Kidney epithelial cell (primary cell): ENCODE measurements around the gene GPX4. TPM values are rescaled to one million over a fixed set of nuclear protein-coding genes. Genes with fewer than 3 reads are reported as not detected.

Source experiments
- DNase-seq: peaks from one replicate; pipeline ENCODE4 v3.0.0-alpha.2; 2010; ENCODE audit warnings: low read depth
- H3K27me3 ChIP-seq: 2 replicates; pipeline ENCODE4 v1.6.0; 2011; ENCODE audit warnings: low read length; ENCODE audit not compliant: control insufficient read depth, insufficient read depth
- H3K36me3 ChIP-seq: 2 replicates; pipeline ENCODE4 v1.5.1; 2011; ENCODE audit warnings: low read length; ENCODE audit not compliant: control insufficient read depth, insufficient read depth
- H3K4me3 ChIP-seq: 2 replicates; pipeline ENCODE4 v1.5.1; 2011; ENCODE audit warnings: low read depth, mild to moderate bottlenecking, control low read depth, low read length
- total RNA-seq: library from RNA; depleted of rRNA; stranded (reverse); fragments of >200 nt; gene quantifications from 2 replicates; pipeline ENCODE4 v1.2.3, GENCODE V29; 2015
- TF ChIP-seq, protein P1 (sequence below): IDR thresholded peaks from 2 replicates; pipeline ENCODE4 v1.5.1; 2011; ENCODE audit warnings: mild to moderate bottlenecking, moderate library complexity, low read length, control low read depth, inconsistent platforms; ENCODE audit not compliant: insufficient read depth, poor library complexity, severe bottlenecking

The GPX4 gene
- total RNA-seq, 1 donor from 2014 or later, result 538 TPM

DNA sequence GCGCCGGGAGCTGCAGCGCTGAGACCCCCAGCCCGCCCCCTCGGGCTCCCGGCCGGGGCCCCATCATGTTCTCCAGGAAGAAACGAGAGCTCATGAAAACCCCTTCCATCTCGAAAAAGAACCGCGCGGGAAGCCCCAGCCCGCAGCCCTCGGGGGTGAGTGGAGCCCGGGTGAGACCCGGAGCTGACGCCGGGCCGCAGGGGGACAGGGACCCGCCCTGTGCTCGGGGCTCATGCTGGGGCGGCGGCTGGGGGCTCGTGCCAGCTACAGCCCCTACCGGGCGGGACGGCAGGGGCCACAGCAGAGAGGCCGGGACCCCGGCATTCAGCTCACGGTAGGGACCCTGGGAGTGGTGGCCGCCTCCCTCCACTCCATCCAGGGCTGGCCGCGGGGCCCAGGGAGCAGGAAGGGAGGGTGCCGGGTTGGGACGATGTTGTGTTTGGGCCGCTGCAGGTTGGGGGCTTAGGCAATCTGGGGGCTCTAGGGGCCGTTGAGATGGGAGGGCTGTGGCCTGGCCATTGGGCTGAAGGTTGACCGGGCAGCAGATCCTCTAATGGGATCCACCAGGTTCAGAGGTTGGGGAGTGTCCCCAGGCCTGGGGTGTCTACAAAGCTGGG, 36.3 kb upstream of the GPX4 start:
- Histone ChIP-seq H3K27me3 (peaks cover 47% of the 10 kb centered on the region), H3K36me3 (no peaks in the 10 kb centered on the region), H3K4me3 (peak overlapping the region; percentile 18)
- no peak for DNase-seq
- TF ChIP-seq, protein P1, sequence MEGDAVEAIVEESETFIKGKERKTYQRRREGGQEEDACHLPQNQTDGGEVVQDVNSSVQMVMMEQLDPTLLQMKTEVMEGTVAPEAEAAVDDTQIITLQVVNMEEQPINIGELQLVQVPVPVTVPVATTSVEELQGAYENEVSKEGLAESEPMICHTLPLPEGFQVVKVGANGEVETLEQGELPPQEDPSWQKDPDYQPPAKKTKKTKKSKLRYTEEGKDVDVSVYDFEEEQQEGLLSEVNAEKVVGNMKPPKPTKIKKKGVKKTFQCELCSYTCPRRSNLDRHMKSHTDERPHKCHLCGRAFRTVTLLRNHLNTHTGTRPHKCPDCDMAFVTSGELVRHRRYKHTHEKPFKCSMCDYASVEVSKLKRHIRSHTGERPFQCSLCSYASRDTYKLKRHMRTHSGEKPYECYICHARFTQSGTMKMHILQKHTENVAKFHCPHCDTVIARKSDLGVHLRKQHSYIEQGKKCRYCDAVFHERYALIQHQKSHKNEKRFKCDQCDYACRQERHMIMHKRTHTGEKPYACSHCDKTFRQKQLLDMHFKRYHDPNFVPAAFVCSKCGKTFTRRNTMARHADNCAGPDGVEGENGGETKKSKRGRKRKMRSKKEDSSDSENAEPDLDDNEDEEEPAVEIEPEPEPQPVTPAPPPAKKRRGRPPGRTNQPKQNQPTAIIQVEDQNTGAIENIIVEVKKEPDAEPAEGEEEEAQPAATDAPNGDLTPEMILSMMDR, result no peak

DNA sequence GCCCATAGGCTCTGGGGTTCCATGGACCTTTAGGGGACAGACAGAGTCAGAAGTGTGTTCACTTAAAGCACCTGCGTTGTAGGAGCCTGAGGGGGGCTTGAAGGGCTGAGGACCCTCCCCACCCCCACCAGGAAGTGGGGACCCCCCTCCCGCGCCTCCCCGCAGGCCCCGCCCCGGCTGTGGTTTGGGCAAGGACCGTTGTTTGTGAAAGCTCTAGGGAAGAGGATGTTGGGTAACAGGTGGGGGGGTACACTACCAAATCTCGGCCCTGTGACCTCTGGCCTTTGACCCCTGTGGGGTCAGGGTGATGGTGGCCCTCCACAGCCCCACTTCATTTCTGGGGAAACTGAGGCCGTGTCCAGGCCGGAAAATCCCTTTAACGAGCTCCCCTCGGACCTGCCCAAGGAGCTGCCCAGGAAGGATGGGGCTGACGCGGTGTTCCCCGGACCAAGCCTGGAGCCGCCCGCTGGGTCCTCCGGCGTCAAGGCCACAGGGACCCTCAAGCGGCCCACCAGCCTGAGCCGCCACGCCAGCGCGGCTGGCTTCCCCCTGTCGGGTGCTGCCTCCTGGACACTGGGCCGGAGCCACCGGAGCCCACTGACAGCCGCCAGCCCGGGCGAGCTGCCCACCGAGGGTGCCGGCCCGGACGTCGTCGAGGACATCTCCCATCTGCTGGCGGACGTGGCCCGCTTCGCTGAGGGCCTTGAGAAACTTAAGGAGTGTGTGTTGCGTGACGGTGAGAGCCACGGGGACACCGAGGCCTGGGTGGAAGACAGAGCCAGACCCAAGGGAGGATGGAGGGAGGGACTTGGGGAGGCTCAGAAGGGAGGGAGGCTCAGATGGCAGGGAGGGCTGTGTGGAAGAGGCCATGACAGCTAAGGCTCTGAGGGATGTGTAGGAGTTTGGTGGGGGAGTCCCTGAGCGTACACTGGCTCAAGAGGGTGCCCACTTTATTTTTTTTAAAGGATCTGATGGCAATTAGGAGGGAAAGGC, 35.5 kb upstream of the GPX4 start:
- Histone ChIP-seq H3K36me3 (no peaks in the 10 kb centered on the region), H3K4me3 (no peak overlapping the region), H3K27me3 (peaks cover 47% of the 10 kb centered on the region)
- DNase-seq, result no peak
- TF ChIP-seq, protein P1, result no peak

DNA sequence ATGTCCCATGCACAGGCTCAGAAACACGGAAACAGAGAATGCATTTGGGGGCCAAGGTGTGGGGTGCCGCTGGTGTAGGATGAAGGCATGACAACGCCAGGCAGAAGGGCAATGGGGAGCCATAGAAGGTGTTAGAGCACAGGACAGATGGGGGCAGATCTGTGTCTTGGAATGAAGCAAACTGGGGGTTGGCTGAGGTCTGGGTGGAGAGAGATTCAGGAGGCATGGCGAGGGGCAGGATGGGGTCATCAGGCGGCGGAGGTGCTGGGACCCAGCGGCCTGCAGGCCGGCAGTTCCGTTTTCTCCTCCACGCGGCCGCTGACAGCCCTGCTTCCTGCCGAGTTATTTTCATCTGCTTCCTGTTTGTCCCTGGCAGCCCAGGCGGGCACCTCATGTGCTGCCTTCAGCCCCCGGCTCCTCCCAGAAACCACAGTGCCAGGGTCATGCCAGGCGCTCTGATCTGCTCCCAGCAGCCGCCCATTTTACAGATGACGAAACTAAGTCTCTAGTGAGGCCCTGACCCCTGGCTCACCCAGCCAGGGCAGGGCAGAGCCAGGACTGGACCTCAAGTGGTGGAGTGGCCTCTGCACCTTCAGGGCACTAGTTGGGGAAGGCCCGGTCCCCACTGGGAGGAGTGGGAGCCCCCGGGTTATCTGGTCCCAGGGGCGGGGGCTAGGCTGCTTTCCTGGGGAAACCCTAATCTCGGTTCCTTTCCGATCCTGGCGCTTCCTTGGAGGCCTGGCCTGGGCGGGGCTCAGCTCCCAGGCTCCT, 34.6 kb upstream of the GPX4 start:
- TF ChIP-seq, protein P1, result no peak
- DNase-seq, result no peak
- Histone ChIP-seq H3K4me3 (no peak overlapping the region), H3K36me3 (no peaks in the 10 kb centered on the region), H3K27me3 (peaks cover 39% of the 10 kb centered on the region)

DNA sequence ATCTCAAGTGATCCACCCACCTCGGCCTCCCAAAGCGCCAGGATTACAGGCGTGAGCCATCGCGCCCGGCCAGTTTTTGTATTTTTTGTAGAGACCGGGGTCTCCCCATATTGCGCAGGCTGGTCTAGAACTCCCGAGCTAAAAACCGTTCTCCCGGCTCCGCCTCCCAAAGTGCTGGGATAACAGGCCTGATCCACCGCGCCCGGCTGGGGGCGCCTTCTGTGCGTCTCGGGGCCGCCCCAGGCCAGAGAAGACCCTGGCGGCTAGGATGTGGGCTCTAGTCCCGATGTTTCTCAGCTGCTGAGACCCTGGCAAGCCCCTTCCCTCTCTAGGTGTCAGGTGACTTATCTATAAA, 33.2 kb upstream of the GPX4 start:
- no peak for DNase-seq
- TF ChIP-seq, protein P1, result peak; percentile 35

DNA sequence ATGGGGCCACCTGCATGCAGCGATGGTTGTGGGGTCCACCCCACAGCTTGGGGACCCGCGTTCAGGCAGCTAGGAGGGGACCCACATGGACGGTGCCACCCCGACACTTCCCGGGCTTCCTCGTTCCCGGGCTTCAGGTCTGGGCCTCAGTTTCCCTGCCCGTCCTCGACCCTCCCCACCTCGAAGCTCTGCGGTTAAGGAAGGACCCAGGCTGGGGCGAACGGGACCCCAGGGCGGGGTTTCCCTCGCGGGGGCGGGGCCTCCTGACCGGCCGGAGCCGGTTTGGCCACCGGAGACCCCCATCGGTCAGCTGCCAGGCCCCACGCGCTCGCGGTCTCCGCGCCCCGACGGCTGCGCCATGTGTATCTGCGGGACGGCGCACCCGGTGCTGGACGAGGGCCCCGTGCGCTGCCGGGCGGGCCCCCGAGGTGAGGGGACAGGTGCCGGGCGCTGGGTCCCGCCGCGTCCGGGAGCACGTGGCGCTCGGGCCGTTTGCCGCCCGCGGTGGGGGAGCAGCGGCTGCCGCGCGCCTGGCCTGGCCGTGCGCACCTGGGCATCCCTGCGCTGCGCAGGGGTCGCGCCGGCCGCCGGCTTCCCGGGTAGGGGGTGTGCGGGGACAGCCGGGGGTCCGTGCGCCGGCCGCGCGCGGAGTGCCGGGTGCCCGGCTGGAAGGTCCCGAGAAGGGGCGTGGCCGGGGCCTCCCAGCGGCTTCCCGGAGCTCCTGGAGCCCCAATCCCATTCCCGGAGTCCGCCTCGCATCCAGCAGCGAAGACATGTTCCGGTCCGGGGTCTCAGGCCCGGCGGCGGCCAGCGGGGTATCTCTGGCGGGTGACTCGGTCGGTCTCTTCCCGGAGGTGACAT, 32.6 kb upstream of the GPX4 start:
- H3K4me3 ChIP-seq, result no peak overlapping the region
- H3K27me3 ChIP-seq, result peaks cover 36% of the 10 kb centered on the region
- TF ChIP-seq, protein P1, result no peak
- no peak for DNase-seq
- no peaks in the 10 kb centered on the region for H3K36me3 ChIP-seq

More for the DNA sequence above, 33.2 kb upstream of the GPX4 start:
- Histone ChIP-seq H3K27me3 (peaks cover 36% of the 10 kb centered on the region), H3K36me3 (no peaks in the 10 kb centered on the region), H3K4me3 (no peak overlapping the region)
